ENCODE measurements around the gene ENTPD1. TPM values are rescaled to one million over a fixed set of nuclear protein-coding genes. Genes with fewer than 3 reads are reported as not detected.

ENTPD1 gene
- total and polyA plus RNA-seq, 10 of the 15 experiments (the other 5 are each of a cell fraction or from before 2014, with no cell fraction given) = 110 to 413 (median 161) TPM

DNA sequence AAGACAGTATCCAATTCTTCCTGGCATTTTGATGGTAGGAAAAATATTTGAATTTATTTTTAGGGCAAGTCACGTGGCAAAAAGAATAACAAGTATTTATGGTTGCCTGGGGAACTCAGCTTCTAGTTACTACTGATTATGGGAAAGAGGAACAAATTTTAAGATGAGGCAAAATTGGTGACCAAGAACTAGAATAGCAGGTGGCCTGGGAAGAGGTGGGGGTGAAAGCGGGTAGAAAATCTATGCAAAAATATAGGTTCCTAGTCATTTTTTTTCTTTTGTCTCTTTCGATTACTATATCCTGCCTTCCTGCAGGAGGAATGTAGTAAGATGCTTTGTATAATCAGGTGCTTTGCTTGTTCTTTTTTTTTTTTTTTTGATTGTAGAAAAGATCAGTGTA, 27.8 kb downstream of the ENTPD1 start (continued):
- TF ChIP-seq, protein P1, sequence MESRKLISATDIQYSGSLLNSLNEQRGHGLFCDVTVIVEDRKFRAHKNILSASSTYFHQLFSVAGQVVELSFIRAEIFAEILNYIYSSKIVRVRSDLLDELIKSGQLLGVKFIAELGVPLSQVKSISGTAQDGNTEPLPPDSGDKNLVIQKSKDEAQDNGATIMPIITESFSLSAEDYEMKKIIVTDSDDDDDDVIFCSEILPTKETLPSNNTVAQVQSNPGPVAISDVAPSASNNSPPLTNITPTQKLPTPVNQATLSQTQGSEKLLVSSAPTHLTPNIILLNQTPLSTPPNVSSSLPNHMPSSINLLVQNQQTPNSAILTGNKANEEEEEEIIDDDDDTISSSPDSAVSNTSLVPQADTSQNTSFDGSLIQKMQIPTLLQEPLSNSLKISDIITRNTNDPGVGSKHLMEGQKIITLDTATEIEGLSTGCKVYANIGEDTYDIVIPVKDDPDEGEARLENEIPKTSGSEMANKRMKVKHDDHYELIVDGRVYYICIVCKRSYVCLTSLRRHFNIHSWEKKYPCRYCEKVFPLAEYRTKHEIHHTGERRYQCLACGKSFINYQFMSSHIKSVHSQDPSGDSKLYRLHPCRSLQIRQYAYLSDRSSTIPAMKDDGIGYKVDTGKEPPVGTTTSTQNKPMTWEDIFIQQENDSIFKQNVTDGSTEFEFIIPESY (IDR thresholded peaks at IDR 0.05) = no peak
- TF ChIP-seq TBL1XR1 (IDR thresholded peaks at IDR 0.05; ENCODE audit: low read depth, low read length) (peak; percentile 96), SMARCA5 (IDR thresholded peaks at IDR 0.05) (no peak), RAD51 (IDR thresholded peaks at IDR 0.05) (peak; percentile 97), MTA2 (IDR thresholded peaks at IDR 0.05; ENCODE audit: low read depth) (peak; percentile 91), MXI1 (IDR thresholded peaks at IDR 0.05; ENCODE audit: low read depth, low read length) (peak; percentile 94), TCF12 (IDR thresholded peaks at IDR 0.05; ENCODE audit: low read depth, low read length) (peak; percentile 96), JUNB (IDR thresholded peaks at IDR 0.05) (peak; percentile 96), ZNF622 (IDR thresholded peaks at IDR 0.05) (no peak), STAT3 (IDR thresholded peaks at IDR 0.05; ENCODE audit: low read depth, low read length) (0 out of 2 replicates have a peak, but pooled peaks have one; percentile 58), GABPA (IDR thresholded peaks at IDR 0.05; ENCODE audit: low read depth) (peak; percentile 62; the same call in 1 of the 2 replicates), BRCA1 (IDR thresholded peaks at IDR 0.05; ENCODE audit: low read depth, low read length) (no peak), RELA (IDR thresholded peaks at IDR 0.05; ENCODE audit: borderline replicate concordance, partially characterized antibody) (peak; percentile 21)
- TF ChIP-seq, protein P2, sequence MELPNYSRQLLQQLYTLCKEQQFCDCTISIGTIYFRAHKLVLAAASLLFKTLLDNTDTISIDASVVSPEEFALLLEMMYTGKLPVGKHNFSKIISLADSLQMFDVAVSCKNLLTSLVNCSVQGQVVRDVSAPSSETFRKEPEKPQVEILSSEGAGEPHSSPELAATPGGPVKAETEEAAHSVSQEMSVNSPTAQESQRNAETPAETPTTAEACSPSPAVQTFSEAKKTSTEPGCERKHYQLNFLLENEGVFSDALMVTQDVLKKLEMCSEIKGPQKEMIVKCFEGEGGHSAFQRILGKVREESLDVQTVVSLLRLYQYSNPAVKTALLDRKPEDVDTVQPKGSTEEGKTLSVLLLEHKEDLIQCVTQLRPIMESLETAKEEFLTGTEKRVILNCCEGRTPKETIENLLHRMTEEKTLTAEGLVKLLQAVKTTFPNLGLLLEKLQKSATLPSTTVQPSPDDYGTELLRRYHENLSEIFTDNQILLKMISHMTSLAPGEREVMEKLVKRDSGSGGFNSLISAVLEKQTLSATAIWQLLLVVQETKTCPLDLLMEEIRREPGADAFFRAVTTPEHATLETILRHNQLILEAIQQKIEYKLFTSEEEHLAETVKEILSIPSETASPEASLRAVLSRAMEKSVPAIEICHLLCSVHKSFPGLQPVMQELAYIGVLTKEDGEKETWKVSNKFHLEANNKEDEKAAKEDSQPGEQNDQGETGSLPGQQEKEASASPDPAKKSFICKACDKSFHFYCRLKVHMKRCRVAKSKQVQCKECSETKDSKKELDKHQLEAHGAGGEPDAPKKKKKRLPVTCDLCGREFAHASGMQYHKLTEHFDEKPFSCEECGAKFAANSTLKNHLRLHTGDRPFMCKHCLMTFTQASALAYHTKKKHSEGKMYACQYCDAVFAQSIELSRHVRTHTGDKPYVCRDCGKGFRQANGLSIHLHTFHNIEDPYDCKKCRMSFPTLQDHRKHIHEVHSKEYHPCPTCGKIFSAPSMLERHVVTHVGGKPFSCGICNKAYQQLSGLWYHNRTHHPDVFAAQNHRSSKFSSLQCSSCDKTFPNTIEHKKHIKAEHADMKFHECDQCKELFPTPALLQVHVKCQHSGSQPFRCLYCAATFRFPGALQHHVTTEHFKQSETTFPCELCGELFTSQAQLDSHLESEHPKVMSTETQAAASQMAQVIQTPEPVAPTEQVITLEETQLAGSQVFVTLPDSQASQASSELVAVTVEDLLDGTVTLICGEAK (IDR thresholded peaks at IDR 0.05; ENCODE audit: borderline replicate concordance) = peak; percentile 26; the same call in 1 of the 2 replicates
- TF ChIP-seq, protein P3, sequence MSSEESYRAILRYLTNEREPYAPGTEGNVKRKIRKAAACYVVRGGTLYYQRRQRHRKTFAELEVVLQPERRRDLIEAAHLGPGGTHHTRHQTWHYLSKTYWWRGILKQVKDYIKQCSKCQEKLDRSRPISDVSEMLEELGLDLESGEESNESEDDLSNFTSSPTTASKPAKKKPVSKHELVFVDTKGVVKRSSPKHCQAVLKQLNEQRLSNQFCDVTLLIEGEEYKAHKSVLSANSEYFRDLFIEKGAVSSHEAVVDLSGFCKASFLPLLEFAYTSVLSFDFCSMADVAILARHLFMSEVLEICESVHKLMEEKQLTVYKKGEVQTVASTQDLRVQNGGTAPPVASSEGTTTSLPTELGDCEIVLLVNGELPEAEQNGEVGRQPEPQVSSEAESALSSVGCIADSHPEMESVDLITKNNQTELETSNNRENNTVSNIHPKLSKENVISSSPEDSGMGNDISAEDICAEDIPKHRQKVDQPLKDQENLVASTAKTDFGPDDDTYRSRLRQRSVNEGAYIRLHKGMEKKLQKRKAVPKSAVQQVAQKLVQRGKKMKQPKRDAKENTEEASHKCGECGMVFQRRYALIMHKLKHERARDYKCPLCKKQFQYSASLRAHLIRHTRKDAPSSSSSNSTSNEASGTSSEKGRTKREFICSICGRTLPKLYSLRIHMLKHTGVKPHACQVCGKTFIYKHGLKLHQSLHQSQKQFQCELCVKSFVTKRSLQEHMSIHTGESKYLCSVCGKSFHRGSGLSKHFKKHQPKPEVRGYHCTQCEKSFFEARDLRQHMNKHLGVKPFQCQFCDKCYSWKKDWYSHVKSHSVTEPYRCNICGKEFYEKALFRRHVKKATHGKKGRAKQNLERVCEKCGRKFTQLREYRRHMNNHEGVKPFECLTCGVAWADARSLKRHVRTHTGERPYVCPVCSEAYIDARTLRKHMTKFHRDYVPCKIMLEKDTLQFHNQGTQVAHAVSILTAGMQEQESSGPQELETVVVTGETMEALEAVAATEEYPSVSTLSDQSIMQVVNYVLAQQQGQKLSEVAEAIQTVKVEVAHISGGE (CRISPR knock-in tag; IDR thresholded peaks at IDR 0.05) = no peak
- TF ChIP-seq, protein P4, sequence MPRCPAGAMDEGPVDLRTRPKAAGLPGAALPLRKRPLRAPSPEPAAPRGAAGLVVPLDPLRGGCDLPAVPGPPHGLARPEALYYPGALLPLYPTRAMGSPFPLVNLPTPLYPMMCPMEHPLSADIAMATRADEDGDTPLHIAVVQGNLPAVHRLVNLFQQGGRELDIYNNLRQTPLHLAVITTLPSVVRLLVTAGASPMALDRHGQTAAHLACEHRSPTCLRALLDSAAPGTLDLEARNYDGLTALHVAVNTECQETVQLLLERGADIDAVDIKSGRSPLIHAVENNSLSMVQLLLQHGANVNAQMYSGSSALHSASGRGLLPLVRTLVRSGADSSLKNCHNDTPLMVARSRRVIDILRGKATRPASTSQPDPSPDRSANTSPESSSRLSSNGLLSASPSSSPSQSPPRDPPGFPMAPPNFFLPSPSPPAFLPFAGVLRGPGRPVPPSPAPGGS (IDR thresholded peaks at IDR 0.05; ENCODE audit: borderline replicate concordance, insufficient read depth, low read depth, low read length, poor library complexity, severe bottlenecking) = peak; percentile 88
- TF ChIP-seq, protein P5, sequence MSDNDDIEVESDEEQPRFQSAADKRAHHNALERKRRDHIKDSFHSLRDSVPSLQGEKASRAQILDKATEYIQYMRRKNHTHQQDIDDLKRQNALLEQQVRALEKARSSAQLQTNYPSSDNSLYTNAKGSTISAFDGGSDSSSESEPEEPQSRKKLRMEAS (IDR thresholded peaks at IDR 0.05; ENCODE audit: low read depth, low read length) = no peak; the same call in 1 of the 2 replicates
